Astrocyte of the cerebellum (primary cell): Measurements from ENCODE around the gene CDH4.

ENCODE experiments used
- DNase-seq: peaks from one replicate; pipeline ENCODE4 v3.0.0-alpha.2; 2011; ENCODE audit warnings: low read depth
- H3K4me3 ChIP-seq: 2 replicates; pipeline ENCODE4 v1.5.1; 2011; ENCODE audit warnings: mild to moderate bottlenecking, low read depth, low read length, moderate library complexity
- CTCF ChIP-seq: IDR thresholded peaks from 2 replicates; pipeline ENCODE4 v1.5.1; 2012; ENCODE audit warnings: low read length, low read depth, moderate library complexity, mild to moderate bottlenecking; ENCODE audit errors: missing control alignments
- in situ Hi-C: cut with HindIII; loops from 2 replicates; pipeline ENCODE4 v1.10.0; 2017; ENCODE audit warnings: low sequenced_read_pairs

CDH4 gene

GRCh38 chr20:61954276-61955021 lies 702.4 kb downstream of the CDH4 start:
- no peak for DNase-seq
- no peak overlapping the region for H3K4me3 ChIP-seq
- TF ChIP-seq CTCF: no peak
- in situ Hi-C loops: no loop called here

GRCh38 chr20:61955668-61956395 lies 703.8 kb downstream of the CDH4 start:
- in situ Hi-C loops: no loop called here
- no peak for DNase-seq
- H3K4me3 ChIP-seq: no peak overlapping the region
- TF ChIP-seq CTCF: no peak

- TF ChIP-seq CTCF: no peak
- DNase-seq: no peak
- no peak overlapping the region for H3K4me3 ChIP-seq
- in situ Hi-C loops: no loop called here
Observed at GRCh38 chr20:61956396-61957342, 704.6 kb downstream of the CDH4 start.

DNA sequence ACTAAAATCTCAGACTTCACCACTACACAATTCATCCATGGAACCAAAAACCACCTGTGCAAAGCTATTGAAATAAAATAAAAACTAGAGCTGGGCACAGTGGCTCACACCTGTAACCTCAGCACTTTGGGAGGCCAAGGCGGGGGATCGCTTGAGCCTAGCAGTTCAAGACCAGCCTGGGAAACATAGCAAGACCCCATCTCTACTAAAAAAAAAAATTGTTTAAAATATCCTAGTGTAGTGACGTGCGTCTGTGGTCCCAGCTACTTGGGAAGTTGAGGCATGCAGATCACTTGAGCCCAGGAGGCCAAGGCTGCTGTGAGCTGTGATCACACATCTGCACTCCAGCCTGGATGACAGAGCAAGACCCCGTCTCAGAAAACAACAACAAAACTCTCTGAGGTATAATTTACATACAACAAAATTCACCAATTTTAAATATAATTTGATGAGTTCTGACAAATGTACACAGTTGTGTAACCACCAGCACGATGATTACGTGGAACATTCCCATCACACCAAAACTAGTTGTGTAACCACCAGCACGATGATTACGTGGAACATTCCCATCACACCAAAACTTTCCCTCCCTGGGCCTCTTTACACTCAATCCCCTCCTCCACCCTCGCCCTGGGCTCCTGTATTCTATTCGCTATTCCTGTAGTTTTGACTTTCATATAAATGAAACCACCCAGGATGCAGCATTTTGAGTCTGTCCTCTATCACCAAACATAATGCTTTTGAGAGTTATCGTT lies 706.1 kb downstream of the CDH4 start:
- in situ Hi-C loops: no loop called here
- TF ChIP-seq CTCF: no peak
- H3K4me3 ChIP-seq: no peak overlapping the region
- DNase-seq: no peak

- H3K4me3 ChIP-seq: no peak overlapping the region
- TF ChIP-seq CTCF: no peak
- in situ Hi-C loops: no loop called here
- DNase-seq: no peak
Observed at GRCh38 chr20:61958773-61959700, 707.0 kb downstream of the CDH4 start.
